A549 (cell line): ENCODE measurements around the gene HACE1. TPM values are rescaled to one million over a fixed set of nuclear protein-coding genes. Genes with fewer than 3 reads are reported as not detected.

Experiments used
- ATAC-seq, 2 experiments: fragments of 200-7000 bp in 1 of 2; fragments of >200 bp in 1 of 2; cut with Nextera tagmentation in 1 of 2; cut with Tn5 transposase in 1 of 2; 3 replicates each; pipeline versions ENCODE4 v1.8.0 to v1.9.1; 2018 to 2020; ENCODE audit warnings: mild to moderate bottlenecking in 1 of 2, moderate library complexity in 1 of 2
- CTCF ChIA-PET: fragments of 300-600 bp; sonication (Branson Sonifier 250); formaldehyde crosslinking; extraction: SDS; loops from one replicate; lab custom pipeline; 2021; ENCODE audit warnings: antibody characterized with exemption, inconsistent platforms; lab: Yijun Ruan, JAX
- POLR2A ChIA-PET: fragments of 350-600 bp; formaldehyde crosslinking; extraction: SDS; loops from one replicate; lab custom pipeline; 2021; ENCODE audit warnings: antibody characterized with exemption, inconsistent platforms; lab: Yijun Ruan, JAX
- DNase-seq, 2 experiments: peaks; one replicate each; pipeline versions ENCODE4 v3.0.0 to v3.0.0-alpha.2; 2011 to 2016; ENCODE audit warnings: low read depth in 1 of 2, low spot score in 1 of 2
- FAIRE-seq: peaks from 2 replicates; lab custom pipeline; 2011; peaks lifted over from hg19 to GRCh38; lab: Jason Lieb, UNC
- H3K27ac ChIP-seq, 2 experiments: fragments of >200 bp; sonication (Bioruptor Twin); formaldehyde crosslinking; 3 replicates each; pipeline ENCODE4 v1.5.1; 2016 to 2017
- H3K4me1 ChIP-seq: fragments of >200 bp; sonication (Bioruptor Twin); formaldehyde crosslinking; 3 replicates; pipeline ENCODE4 v1.6.1; 2016
- H3K4me2 ChIP-seq: fragments of >200 bp; sonication (Bioruptor Twin); formaldehyde crosslinking; 3 replicates; pipeline ENCODE4 v1.6.1; 2016
- H3K4me3 ChIP-seq: fragments of >200 bp; sonication (Bioruptor Twin); formaldehyde crosslinking; 3 replicates; pipeline ENCODE4 v1.5.1; 2016
- H3K9me3 ChIP-seq: fragments of >200 bp; sonication (Bioruptor Twin); formaldehyde crosslinking; 3 replicates; pipeline ENCODE4 v1.6.1; 2016
- BHLHE40 ChIP-seq: IDR thresholded peaks from 2 replicates; pipeline ENCODE4 v1.6.1; 2012; ENCODE audit warnings: low read depth, low read length, inconsistent platforms
- CBX2 ChIP-seq: fragments of 200-600 bp; sonication (generic); IDR thresholded peaks from 2 replicates; pipeline ENCODE4 v1.6.1; 2016; ENCODE audit warnings: low read depth, mild to moderate bottlenecking, borderline replicate concordance
- FOSL2 ChIP-seq, 2 experiments: fragments of 450-650 bp in 1 of 2; fragments of >200 bp in 1 of 2; sonication (Bioruptor Twin) in 1 of 2; formaldehyde crosslinking; IDR thresholded peaks; 2 replicates each; pipeline versions ENCODE4 v1.5.0 to v1.6.1; 2016 to 2020; ENCODE audit warnings: mild to moderate bottlenecking in 1 of 2, moderate library complexity in 1 of 2
- FOXS1 ChIP-seq: fragments of 250-450 bp; sonication (Bioruptor Pico); IDR thresholded peaks from 2 replicates; pipeline ENCODE4 v1.5.0; 2020; ENCODE audit warnings: mild to moderate bottlenecking, moderate library complexity
- GATA3 ChIP-seq: IDR thresholded peaks from 2 replicates; pipeline ENCODE4 v1.6.1; 2012; ENCODE audit warnings: borderline replicate concordance
- HDAC2 ChIP-seq: fragments of 200-600 bp; sonication (generic); IDR thresholded peaks from 2 replicates; pipeline ENCODE4 v1.6.1; 2016
- HEYL ChIP-seq: fragments of 250-450 bp; sonication (Bioruptor Pico); IDR thresholded peaks from 2 replicates; pipeline ENCODE4 v1.8.0; 2021; ENCODE audit warnings: mild to moderate bottlenecking, moderate library complexity
- HOXA7 ChIP-seq: fragments of 250-450 bp; sonication (Bioruptor Pico); IDR thresholded peaks from 2 replicates; pipeline ENCODE4 v1.5.0; 2020; ENCODE audit warnings: mild to moderate bottlenecking, moderate library complexity
- HOXB13 ChIP-seq: fragments of 250-450 bp; sonication (Bioruptor Pico); IDR thresholded peaks from 2 replicates; pipeline ENCODE4 v1.5.0; 2020; ENCODE audit warnings: low read depth, mild to moderate bottlenecking, moderate library complexity
- HOXB5 ChIP-seq: fragments of 250-450 bp; sonication (Bioruptor Pico); IDR thresholded peaks from 2 replicates; pipeline ENCODE4 v1.5.0; 2020; ENCODE audit warnings: mild to moderate bottlenecking, moderate library complexity
- KDM1A ChIP-seq: fragments of 200-600 bp; sonication (generic); IDR thresholded peaks from 2 replicates; pipeline ENCODE4 v1.6.1; 2016; ENCODE audit warnings: low read depth, mild to moderate bottlenecking
- KDM5A ChIP-seq: fragments of 200-600 bp; sonication (generic); IDR thresholded peaks from 2 replicates; pipeline ENCODE4 v1.6.1; 2016; ENCODE audit warnings: antibody characterized with exemption, mild to moderate bottlenecking
- NFE2L2 ChIP-seq: fragments of 150-350 bp; conservative IDR thresholded peaks from 2 replicates; pipeline ENCODE4 v1.6.1; 2014; ENCODE audit warnings: low read length
- NR3C1 ChIP-seq: fragments of >200 bp; sonication (Bioruptor Twin); formaldehyde crosslinking; IDR thresholded peaks from 3 replicates; pipeline ENCODE4 v1.6.1; 2017
- PHF8 ChIP-seq: fragments of 200-600 bp; sonication (generic); IDR thresholded peaks from 2 replicates; pipeline ENCODE4 v1.6.1; 2016; ENCODE audit warnings: low read depth, mild to moderate bottlenecking, antibody characterized with exemption, moderate library complexity, borderline replicate concordance
- POLR2A ChIP-seq: IDR thresholded peaks from 2 replicates; pipeline ENCODE4 v1.6.1; 2012; ENCODE audit warnings: mild to moderate bottlenecking, low read length
- POLR2AphosphoS2 ChIP-seq: conservative IDR thresholded peaks from 2 replicates; pipeline ENCODE4 v1.6.1; 2012; ENCODE audit warnings: low read length, improper control_type of control experiment, inconsistent platforms
- RARB ChIP-seq: fragments of 250-450 bp; sonication (Bioruptor Pico); IDR thresholded peaks from 2 replicates; pipeline ENCODE4 v1.8.0; 2021; ENCODE audit warnings: mild to moderate bottlenecking, moderate library complexity
- RCOR1 ChIP-seq: fragments of 150-350 bp; IDR thresholded peaks from 2 replicates; pipeline ENCODE4 v1.6.1; 2014; ENCODE audit warnings: antibody characterized with exemption, low read length, low read depth
- RNF2 ChIP-seq: fragments of 200-600 bp; sonication (generic); IDR thresholded peaks from 2 replicates; pipeline ENCODE4 v1.6.1; 2016; ENCODE audit warnings: low read depth, mild to moderate bottlenecking, antibody characterized with exemption, moderate library complexity, borderline replicate concordance
- SREBF2 ChIP-seq: fragments of 450-650 bp; IDR thresholded peaks from 2 replicates; pipeline ENCODE4 v1.6.1; 2014; ENCODE audit warnings: mild to moderate bottlenecking, moderate library complexity
- ZC3H11A ChIP-seq: fragments of 450-650 bp; IDR thresholded peaks from 2 replicates; pipeline ENCODE4 v1.6.1; 2014; ENCODE audit warnings: antibody characterized with exemption, mild to moderate bottlenecking
- ZNF302 ChIP-seq: fragments of 250-450 bp; sonication (Bioruptor Pico); IDR thresholded peaks from 2 replicates; pipeline ENCODE4 v1.9.0; 2021; ENCODE audit warnings: inconsistent platforms, mild to moderate bottlenecking, moderate library complexity
- WGBS: methylation state at CpG from one replicate; pipeline ENCODE4 v1.1.6; 2017; ENCODE audit errors: missing lambda C conversion rate; 5-methylcytosine and 5-hydroxymethylcytosine counted together
- polyA plus RNA-seq, 4 experiments: library from polyadenylated mRNA; depleted of rRNA in 3 of 4; stranded (reverse); fragments of >200 nt; fragmentation: RNase III in 1 of 4; extraction: RNeasy Plus Mini Kit Qiagen cat#74134 plus additional on column Dnase treatment in 1 of 4; gene quantifications; 2 replicates in 3 of 4; 3 replicates in 1 of 4; pipeline ENCODE4 v1.2.3, GENCODE V29; 2011 to 2017
- TF ChIP-seq, protein P1 (sequence below): fragments of 450-650 bp; IDR thresholded peaks from 2 replicates; pipeline ENCODE4 v1.6.1; 2014; ENCODE audit warnings: antibody characterized with exemption
- TF ChIP-seq, protein P2 (sequence below): IDR thresholded peaks from 2 replicates; pipeline ENCODE4 v1.6.1; 2012; ENCODE audit warnings: low read depth, borderline replicate concordance
- TF ChIP-seq, protein P3 (sequence below): fragments of 150-350 bp; IDR thresholded peaks from 2 replicates; pipeline ENCODE4 v1.6.1; 2014; ENCODE audit warnings: low read depth, mild to moderate bottlenecking, low read length
- TF ChIP-seq, protein P4 (sequence below): IDR thresholded peaks from 2 replicates; pipeline ENCODE4 v1.6.1; 2012
- TF ChIP-seq, protein P5 (sequence below): fragments of >200 bp; sonication (Bioruptor Twin); formaldehyde crosslinking; IDR thresholded peaks from 3 replicates; pipeline ENCODE4 v1.6.1; 2016

Gene HACE1
- polyA plus RNA-seq, 2 of the 4 experiments (the other 2 are of a cell fraction) = 3.4 to 9.7 TPM

DNA sequence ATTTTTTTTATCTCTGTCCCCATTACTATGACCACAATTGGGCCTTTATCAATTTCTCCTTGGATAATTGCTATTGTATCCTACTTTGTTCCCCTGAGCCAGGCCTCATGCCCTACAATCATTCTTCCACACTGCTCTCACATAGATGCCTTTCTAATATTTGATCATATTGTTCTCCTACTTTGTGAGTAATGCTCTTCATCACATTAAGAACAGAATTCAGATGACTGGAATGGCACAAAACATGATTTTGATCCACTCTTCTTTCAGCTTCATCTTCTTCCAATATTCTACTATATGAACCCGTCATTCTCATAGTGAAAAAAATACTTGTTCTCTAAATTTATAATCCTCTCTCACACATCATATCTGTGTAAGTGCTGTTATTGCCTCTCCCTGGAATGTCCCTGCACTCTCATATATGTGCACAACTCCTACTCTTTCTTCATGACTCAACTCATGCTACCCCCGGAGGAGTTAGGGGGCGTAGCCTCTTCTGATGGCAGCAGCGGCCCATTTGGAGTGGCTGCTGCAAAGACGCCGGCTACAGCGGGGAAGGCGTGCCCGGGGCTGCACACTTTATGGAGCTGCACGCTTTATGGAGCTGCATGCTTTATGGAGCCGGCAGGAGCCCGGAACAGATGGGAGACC lies 25.3 kb upstream of the HACE1 start:
- Histone ChIP-seq H3K4me1 (no peaks in the 10 kb centered on the region), H3K9me3 (peaks cover 4% of the 10 kb centered on the region; the same call in 1 of the 3 replicates), H3K4me2 (no peak overlapping the region), H3K4me3 (no peak overlapping the region), H3K27ac (no peak overlapping the region)
- POLR2A ChIA-PET = no interaction called here
- TF ChIP-seq RCOR1 = no peak
- TF ChIP-seq, protein P1, sequence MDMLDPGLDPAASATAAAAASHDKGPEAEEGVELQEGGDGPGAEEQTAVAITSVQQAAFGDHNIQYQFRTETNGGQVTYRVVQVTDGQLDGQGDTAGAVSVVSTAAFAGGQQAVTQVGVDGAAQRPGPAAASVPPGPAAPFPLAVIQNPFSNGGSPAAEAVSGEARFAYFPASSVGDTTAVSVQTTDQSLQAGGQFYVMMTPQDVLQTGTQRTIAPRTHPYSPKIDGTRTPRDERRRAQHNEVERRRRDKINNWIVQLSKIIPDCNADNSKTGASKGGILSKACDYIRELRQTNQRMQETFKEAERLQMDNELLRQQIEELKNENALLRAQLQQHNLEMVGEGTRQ = no peak
- no peak for TF ChIP-seq POLR2AphosphoS2
- no peak for TF ChIP-seq PHF8
- TF ChIP-seq HDAC2 = no peak
- TF ChIP-seq FOXS1 (CRISPR knock-in tag) = no peak
- TF ChIP-seq ZC3H11A = no peak
- no peak for TF ChIP-seq NR3C1
- no peak for TF ChIP-seq GATA3
- no peak for TF ChIP-seq HEYL (CRISPR knock-in tag)
- no peak for TF ChIP-seq BHLHE40
- TF ChIP-seq, protein P2, sequence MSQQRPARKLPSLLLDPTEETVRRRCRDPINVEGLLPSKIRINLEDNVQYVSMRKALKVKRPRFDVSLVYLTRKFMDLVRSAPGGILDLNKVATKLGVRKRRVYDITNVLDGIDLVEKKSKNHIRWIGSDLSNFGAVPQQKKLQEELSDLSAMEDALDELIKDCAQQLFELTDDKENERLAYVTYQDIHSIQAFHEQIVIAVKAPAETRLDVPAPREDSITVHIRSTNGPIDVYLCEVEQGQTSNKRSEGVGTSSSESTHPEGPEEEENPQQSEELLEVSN = no peak
- no peak for TF ChIP-seq HOXB13 (CRISPR knock-in tag)
- TF ChIP-seq HOXB5 (CRISPR knock-in tag) = no peak
- TF ChIP-seq FOSL2 (IDR thresholded peaks at IDR 0.05) = no peak
- no peak for TF ChIP-seq FOSL2 (CRISPR knock-in tag; IDR thresholded peaks at IDR 0.05)
- TF ChIP-seq POLR2A = no peak
- FAIRE-seq (no peak), DNase-seq (no peak), ATAC-seq (no peak)
- 78% methylated on average over 12 of the region's 12 CpGs for WGBS
- CTCF ChIA-PET = interaction anchor here (1.0 to 1.1 kb wide), 2 partner anchors 13 to 193 kb away, joined by 3 read pairs; no protein-coding TSS in a partner anchor

DNA sequence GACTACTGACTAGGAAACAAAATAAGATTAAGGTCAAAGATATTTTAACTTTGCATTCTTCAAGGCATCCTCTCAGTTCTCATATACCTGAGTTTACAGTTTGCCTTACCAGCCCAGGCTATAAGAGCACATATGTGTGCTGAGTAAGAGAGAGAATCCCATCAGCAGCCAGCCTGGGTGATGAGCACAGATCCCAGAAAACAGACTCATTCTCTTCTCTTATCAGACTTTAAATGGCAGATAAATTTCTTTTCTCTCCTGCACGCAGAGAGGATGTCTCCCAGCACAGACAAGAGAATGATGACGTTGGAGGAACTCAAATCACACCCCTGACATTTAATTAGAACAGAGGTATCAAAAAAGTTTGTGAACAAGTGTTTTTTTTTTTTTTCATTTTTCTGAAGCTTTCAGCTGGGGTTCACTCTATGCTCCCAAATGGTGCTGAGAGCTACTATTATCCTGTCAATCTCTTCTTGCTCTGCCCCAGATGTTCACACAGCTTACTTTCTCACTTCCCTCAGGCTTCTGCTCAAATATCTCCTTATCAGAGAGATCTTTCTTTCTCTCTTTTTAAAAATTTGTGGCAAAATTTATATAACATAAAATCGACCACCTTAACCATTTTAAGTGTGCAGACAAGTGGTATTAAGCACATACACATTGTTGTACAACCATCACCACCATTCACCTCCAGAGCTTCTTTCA lies 22.4 kb upstream of the HACE1 start:
- FAIRE-seq = no peak
- TF ChIP-seq, protein P3, sequence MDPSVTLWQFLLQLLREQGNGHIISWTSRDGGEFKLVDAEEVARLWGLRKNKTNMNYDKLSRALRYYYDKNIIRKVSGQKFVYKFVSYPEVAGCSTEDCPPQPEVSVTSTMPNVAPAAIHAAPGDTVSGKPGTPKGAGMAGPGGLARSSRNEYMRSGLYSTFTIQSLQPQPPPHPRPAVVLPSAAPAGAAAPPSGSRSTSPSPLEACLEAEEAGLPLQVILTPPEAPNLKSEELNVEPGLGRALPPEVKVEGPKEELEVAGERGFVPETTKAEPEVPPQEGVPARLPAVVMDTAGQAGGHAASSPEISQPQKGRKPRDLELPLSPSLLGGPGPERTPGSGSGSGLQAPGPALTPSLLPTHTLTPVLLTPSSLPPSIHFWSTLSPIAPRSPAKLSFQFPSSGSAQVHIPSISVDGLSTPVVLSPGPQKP = no peak
- TF ChIP-seq HOXA7 (no peak), KDM1A (no peak), CBX2 (no peak), HEYL (CRISPR knock-in tag) (no peak), RNF2 (no peak), SREBF2 (no peak), ZNF302 (CRISPR knock-in tag) (no peak), RARB (CRISPR knock-in tag) (no peak), NR3C1 (no peak), NFE2L2 (no peak), KDM5A (no peak)
- TF ChIP-seq, protein P4, sequence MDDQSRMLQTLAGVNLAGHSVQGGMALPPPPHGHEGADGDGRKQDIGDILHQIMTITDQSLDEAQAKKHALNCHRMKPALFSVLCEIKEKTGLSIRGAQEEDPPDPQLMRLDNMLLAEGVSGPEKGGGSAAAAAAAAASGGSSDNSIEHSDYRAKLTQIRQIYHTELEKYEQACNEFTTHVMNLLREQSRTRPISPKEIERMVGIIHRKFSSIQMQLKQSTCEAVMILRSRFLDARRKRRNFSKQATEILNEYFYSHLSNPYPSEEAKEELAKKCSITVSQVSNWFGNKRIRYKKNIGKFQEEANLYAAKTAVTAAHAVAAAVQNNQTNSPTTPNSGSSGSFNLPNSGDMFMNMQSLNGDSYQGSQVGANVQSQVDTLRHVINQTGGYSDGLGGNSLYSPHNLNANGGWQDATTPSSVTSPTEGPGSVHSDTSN = no peak
- TF ChIP-seq, protein P5, sequence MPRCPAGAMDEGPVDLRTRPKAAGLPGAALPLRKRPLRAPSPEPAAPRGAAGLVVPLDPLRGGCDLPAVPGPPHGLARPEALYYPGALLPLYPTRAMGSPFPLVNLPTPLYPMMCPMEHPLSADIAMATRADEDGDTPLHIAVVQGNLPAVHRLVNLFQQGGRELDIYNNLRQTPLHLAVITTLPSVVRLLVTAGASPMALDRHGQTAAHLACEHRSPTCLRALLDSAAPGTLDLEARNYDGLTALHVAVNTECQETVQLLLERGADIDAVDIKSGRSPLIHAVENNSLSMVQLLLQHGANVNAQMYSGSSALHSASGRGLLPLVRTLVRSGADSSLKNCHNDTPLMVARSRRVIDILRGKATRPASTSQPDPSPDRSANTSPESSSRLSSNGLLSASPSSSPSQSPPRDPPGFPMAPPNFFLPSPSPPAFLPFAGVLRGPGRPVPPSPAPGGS = no peak
- TF ChIP-seq, protein P1 = no peak
- ChIA-PET CTCF (interaction anchor here (0.9 to 1.1 kb wide), 2 partner anchors 11 to 73 kb away, joined by 4 read pairs; no protein-coding TSS in a partner anchor), POLR2A (no interaction called here)
- Histone ChIP-seq H3K9me3 (no peaks in the 10 kb centered on the region), H3K4me1 (no peaks in the 10 kb centered on the region), H3K4me2 (no peak overlapping the region), H3K4me3 (no peak overlapping the region), H3K27ac (no peak overlapping the region)
- 12% methylated on average over 3 of the region's 3 CpGs for whole genome bisulfite sequencing
- no peak for ATAC-seq
- DNase-seq = no peak
